SH-SY5Y (cell line): ENCODE measurements around the gene DOCK9.

ENCODE experiments used
- GATA2 ChIP-seq: IDR thresholded peaks from 2 replicates; pipeline ENCODE4 v1.6.1; 2011; ENCODE audit warnings: mild to moderate bottlenecking, low read depth, low read length
- GATA3 ChIP-seq: IDR thresholded peaks from 2 replicates; pipeline ENCODE4 v1.6.1; 2011; ENCODE audit warnings: low read depth, mild to moderate bottlenecking, low read length, moderate library complexity

- TF ChIP-seq GATA2 = no peak
- TF ChIP-seq GATA3 = no peak
Measured at GRCh38 chr13:98942485-98942884, 35.4 kb downstream of the DOCK9 start.
